Breast epithelium (tissue), 4 donors: ENCODE data around the gene RFT1. TPM values are rescaled to one million over a fixed set of nuclear protein-coding genes. Genes with fewer than 3 reads are reported as not detected.

Experiments
- DNase-seq, 2 donors: peaks; one replicate each; pipeline ENCODE4 v3.0.0-alpha.2; 2019; ENCODE audit warnings: low spot score in 2 of 2
- H3K27ac ChIP-seq, 2 donors: fragments of 200-600 bp; sonication (generic) in 1 of 2; one replicate each; pipeline ENCODE4 v1.5.1; 2016 to 2019; ENCODE audit warnings: mild to moderate bottlenecking in 1 of 2
- H3K27me3 ChIP-seq, 2 donors: fragments of 200-600 bp; sonication (generic) in 1 of 2; one replicate each; pipeline versions ENCODE4 v1.5.1 to v1.6.0; 2017 to 2019; ENCODE audit warnings: control low read depth in 1 of 2, mild to moderate bottlenecking in 1 of 2
- H3K36me3 ChIP-seq: fragments of 200-600 bp; one replicate; pipeline ENCODE4 v1.5.1; 2019
- H3K4me1 ChIP-seq, 2 donors: fragments of 200-600 bp; sonication (generic); one replicate each; pipeline ENCODE4 v1.5.1; 2016 to 2019; ENCODE audit warnings: control low read depth in 1 of 2
- H3K4me3 ChIP-seq, 3 donors: fragments of 200-600 bp; sonication (generic); 1 replicate in 2 of 3; 2 replicates in 1 of 3; pipeline ENCODE4 v1.5.1; 2016 to 2019; ENCODE audit warnings: mild to moderate bottlenecking in 3 of 3, moderate library complexity in 2 of 3
- H3K9me3 ChIP-seq, 2 donors: fragments of 200-600 bp; sonication (generic) in 1 of 2; one replicate each; pipeline ENCODE4 v1.5.1; 2016 to 2019; ENCODE audit warnings: control low read depth in 1 of 2
- CTCF ChIP-seq, 3 donors: fragments of 450-650 bp; IDR thresholded peaks; one replicate each; pipeline ENCODE4 v1.5.1; 2016 to 2017; ENCODE audit warnings: antibody characterized with exemption in 3 of 3, mild to moderate bottlenecking in 3 of 3, moderate library complexity in 3 of 3
- POLR2A ChIP-seq: fragments of 450-650 bp; IDR thresholded peaks from one replicate; pipeline ENCODE4 v1.6.1; 2016; ENCODE audit warnings: antibody characterized with exemption, mild to moderate bottlenecking, moderate library complexity
- POLR2AphosphoS5 ChIP-seq, 3 donors: sonication (generic); formaldehyde crosslinking; IDR thresholded peaks; one replicate each; pipeline ENCODE4 v1.6.1; 2017; ENCODE audit warnings: antibody characterized with exemption in 3 of 3
- intact Hi-C: fragments of 100-400 bp; cut with DNase I; formaldehyde crosslinking; loops from one replicate; pipeline ENCODE4 v1.15.1; 2023; ENCODE audit warnings: low total_unique reads
- total RNA-seq, 3 donors: library from RNA; depleted of rRNA; stranded (reverse); fragments of >200 nt; gene quantifications; one replicate each; pipeline ENCODE4 v1.1.0, GENCODE V29; 2016

RFT1 gene
- total RNA-seq, 3 donors from 2014 or later = 9.5 to 11.7 (median 10.1) TPM

- Histone ChIP-seq H3K36me3 (no peaks in the 10 kb centered on the region), H3K27me3 (no peaks in the 10 kb centered on the region), H3K27ac (peak overlapping the region; percentile 29 to 50), H3K9me3 (no peaks in the 10 kb centered on the region), H3K4me3 (peak overlapping the region in 2 of 3 donors; percentile 92 to 99), H3K4me1 (peaks cover 10 to 20% of the 10 kb centered on the region in 2 donors)
- intact Hi-C loops = no loop called here
- DNase-seq = no peak
- no peak for TF ChIP-seq CTCF (IDR thresholded peaks at IDR 0.05)
- no peak for TF ChIP-seq POLR2A
- TF ChIP-seq POLR2AphosphoS5 (IDR thresholded peaks at IDR 0.05) = no peak
These were observed 33.5 kb upstream of the RFT1 start for GRCh38 chr3:53163444-53164387.

- intact Hi-C loops = no loop called here
- Histone ChIP-seq H3K27ac (peak overlapping the region; percentile 50 to 83), H3K4me1 (peaks cover 10 to 20% of the 10 kb centered on the region in 2 donors), H3K9me3 (no peaks in the 10 kb centered on the region), H3K27me3 (no peaks in the 10 kb centered on the region), H3K36me3 (no peaks in the 10 kb centered on the region), H3K4me3 (peak overlapping the region; percentile 76 to 99 (median 92))
- TF ChIP-seq POLR2AphosphoS5 (IDR thresholded peaks at IDR 0.05) = no peak
- no peak for TF ChIP-seq CTCF (IDR thresholded peaks at IDR 0.05)
- TF ChIP-seq POLR2A = no peak
- DNase-seq = no peak
These were observed 32.6 kb upstream of the RFT1 start for GRCh38 chr3:53162672-53163443.

GRCh38 chr3:53161820-53162671 lies 31.8 kb upstream of the RFT1 start:
- Histone ChIP-seq H3K9me3 (no peaks in the 10 kb centered on the region), H3K4me1 (peaks cover 10 to 20% of the 10 kb centered on the region in 2 donors), H3K4me3 (peak overlapping the region; percentile 76 to 99 (median 92)), H3K27ac (peak overlapping the region; percentile 83 to 94), H3K36me3 (no peaks in the 10 kb centered on the region), H3K27me3 (no peaks in the 10 kb centered on the region)
- TF ChIP-seq POLR2AphosphoS5 (IDR thresholded peaks at IDR 0.05) (no peak), CTCF (IDR thresholded peaks at IDR 0.05) (no peak), POLR2A (no peak)
- no peak for DNase-seq
- intact Hi-C loops = no loop called here

GRCh38 chr3:53161450-53161819 lies 31.2 kb upstream of the RFT1 start:
- no peak for TF ChIP-seq POLR2A
- TF ChIP-seq POLR2AphosphoS5 (IDR thresholded peaks at IDR 0.05) = no peak
- TF ChIP-seq CTCF (IDR thresholded peaks at IDR 0.05) = no peak
- Histone ChIP-seq H3K27me3 (no peaks in the 10 kb centered on the region), H3K9me3 (no peaks in the 10 kb centered on the region), H3K27ac (peak overlapping the region; percentile 83 to 94), H3K36me3 (no peaks in the 10 kb centered on the region), H3K4me3 (peak overlapping the region; percentile 76 to 99 (median 92)), H3K4me1 (peaks cover 8 to 20% of the 10 kb centered on the region in 2 donors)
- no peak for DNase-seq
- intact Hi-C loops = no loop called here
